ENCODE measurements around the gene C17orf75. TPM values are rescaled to one million over a fixed set of nuclear protein-coding genes. Genes with fewer than 3 reads are reported as not detected.

The C17orf75 gene
- total and polyA plus RNA-seq, 8 donors, result 6.3 to 17.5 (median 8.4) TPM

- intact Hi-C loops (cut with DNase I), result no loop called here
- WGBS, 2 donors, result 87 to 91% methylated on average over 11 of the region's 11 CpGs
- no peaks in the 10 kb centered on the region for H3K4me1 ChIP-seq
- H3K27me3 ChIP-seq, result no peaks in the 10 kb centered on the region
- H3K36me3 ChIP-seq, result no peaks in the 10 kb centered on the region
- H3K27ac ChIP-seq, result no peak overlapping the region
- FAIRE-seq (no peak), ATAC-seq (no peak), DNase-seq (no peak)
- no peak for TF ChIP-seq CTCF (IDR thresholded peaks at IDR 0.05)
- no peaks in the 10 kb centered on the region for H3K9me3 ChIP-seq
- H3K4me3 ChIP-seq, result no peak overlapping the region
These were observed 53.4 kb downstream of the C17orf75 start for GRCh38 chr17:32288615-32289014.

GRCh38 chr17:32287804-32288511 lies 54.0 kb downstream of the C17orf75 start:
- no peak for TF ChIP-seq CTCF (IDR thresholded peaks at IDR 0.05)
- FAIRE-seq, result no peak
- Histone ChIP-seq H3K36me3 (no peaks in the 10 kb centered on the region), H3K4me3 (no peak overlapping the region), H3K9me3 (no peaks in the 10 kb centered on the region), H3K4me1 (no peaks in the 10 kb centered on the region), H3K27ac (no peak overlapping the region), H3K27me3 (no peaks in the 10 kb centered on the region)
- 86 to 89% methylated on average over 10 of the region's 10 CpGs for WGBS, 2 donors
- DNase-seq, result no peak
- intact Hi-C loops (cut with DNase I), result no loop called here
- no peak for ATAC-seq

- H3K27me3 ChIP-seq, result no peaks in the 10 kb centered on the region
- H3K4me1 ChIP-seq, result no peaks in the 10 kb centered on the region
- H3K4me3 ChIP-seq, result no peak overlapping the region
- H3K27ac ChIP-seq, result no peak overlapping the region
- no peaks in the 10 kb centered on the region for H3K9me3 ChIP-seq
- ATAC-seq, result no peak
- no peak for DNase-seq
- intact Hi-C loops (cut with DNase I), result no loop called here
- no peak for FAIRE-seq
- no peak for TF ChIP-seq CTCF (IDR thresholded peaks at IDR 0.05)
- WGBS, 2 donors, result 81 to 91% methylated on average over 5 of the region's 5 CpGs
- H3K36me3 ChIP-seq, result no peaks in the 10 kb centered on the region
These were observed 55.5 kb downstream of the C17orf75 start for GRCh38 chr17:32286518-32286900.

GRCh38 chr17:32285746-32286517 lies 56.0 kb downstream of the C17orf75 start:
- intact Hi-C loops (cut with DNase I), result no loop called here
- DNase-seq (no peak), FAIRE-seq (no peak), ATAC-seq (no peak)
- Histone ChIP-seq H3K4me1 (no peaks in the 10 kb centered on the region), H3K36me3 (no peaks in the 10 kb centered on the region), H3K27me3 (no peaks in the 10 kb centered on the region), H3K4me3 (no peak overlapping the region), H3K9me3 (no peaks in the 10 kb centered on the region), H3K27ac (no peak overlapping the region)
- WGBS, 2 donors, result 75 to 79% methylated on average over 9 of the region's 9 CpGs
- no peak for TF ChIP-seq CTCF (IDR thresholded peaks at IDR 0.05)

- no peak for DNase-seq
- no peaks in the 10 kb centered on the region for H3K9me3 ChIP-seq
- no peaks in the 10 kb centered on the region for H3K27me3 ChIP-seq
- 89 to 90% methylated on average over 8 of the region's 8 CpGs for WGBS, 2 donors
- H3K27ac ChIP-seq, result no peak overlapping the region
- no peaks in the 10 kb centered on the region for H3K4me1 ChIP-seq
- FAIRE-seq, result no peak
- no peak overlapping the region for H3K4me3 ChIP-seq
- no peak for ATAC-seq
- intact Hi-C loops (cut with DNase I), result no loop called here
- H3K36me3 ChIP-seq, result no peaks in the 10 kb centered on the region
- TF ChIP-seq CTCF (IDR thresholded peaks at IDR 0.05), result no peak
These were observed 56.7 kb downstream of the C17orf75 start for GRCh38 chr17:32285306-32285705.

Data from pancreas (tissue), 10 donors.